Liver (tissue), 9 donors: ENCODE measurements around the gene RAB15. TPM values are rescaled to one million over a fixed set of nuclear protein-coding genes. Genes with fewer than 3 reads are reported as not detected.

Experiments used
- DNase-seq: peaks from one replicate; pipeline ENCODE4 v3.0.0-alpha.2; 2017; ENCODE audit warnings: low spot score
- H3K27ac ChIP-seq, 2 donors: one replicate each; pipeline ENCODE4 v1.7.0; 2013; ENCODE audit warnings: inconsistent platforms in 2 of 2, low read length in 2 of 2, control low read depth in 1 of 2, low read depth in 1 of 2, mild to moderate bottlenecking in 1 of 2
- H3K27me3 ChIP-seq, 4 donors: one replicate each; pipeline versions ENCODE4 v1.6.1 to v1.7.0; 2013; ENCODE audit warnings: low read length in 3 of 4, inconsistent platforms in 1 of 4, mild to moderate bottlenecking in 1 of 4, moderate library complexity in 1 of 4; ENCODE audit not compliant: control insufficient read depth in 4 of 4, insufficient read depth in 4 of 4
- H3K36me3 ChIP-seq, 4 donors: one replicate each; pipeline versions ENCODE4 v1.6.1 to v1.7.0; 2013; ENCODE audit warnings: low read length in 3 of 4, mild to moderate bottlenecking in 3 of 4, low read depth in 1 of 4, moderate library complexity in 1 of 4; ENCODE audit not compliant: control insufficient read depth in 4 of 4, insufficient read depth in 3 of 4
- H3K4me1 ChIP-seq, 4 donors: one replicate each; pipeline versions ENCODE4 v1.6.1 to v1.7.0; 2013; ENCODE audit warnings: low read length in 3 of 4, mild to moderate bottlenecking in 3 of 4, moderate library complexity in 1 of 4; ENCODE audit not compliant: control insufficient read depth in 4 of 4, insufficient read depth in 4 of 4
- H3K4me3 ChIP-seq, 3 donors: one replicate each; pipeline versions ENCODE4 v1.6.1 to v1.7.0; 2013; ENCODE audit warnings: low read length in 3 of 3, control low read depth in 1 of 3, low read depth in 1 of 3, mild to moderate bottlenecking in 1 of 3
- H3K9ac ChIP-seq, 2 donors: one replicate each; pipeline ENCODE4 v1.7.0; 2013; ENCODE audit warnings: low read length in 2 of 2, mild to moderate bottlenecking in 2 of 2, moderate library complexity in 2 of 2, control low read depth in 1 of 2, low read depth in 1 of 2
- H3K9me3 ChIP-seq, 4 donors: one replicate each; pipeline versions ENCODE4 v1.6.1 to v1.7.0; 2013; ENCODE audit warnings: low read length in 3 of 4; ENCODE audit not compliant: control insufficient read depth in 4 of 4
- EGR1 ChIP-seq, 2 donors: IDR thresholded peaks; 2 replicates each; pipeline ENCODE4 v1.6.1; 2016 to 2018; ENCODE audit warnings: antibody characterized with exemption in 2 of 2, low read depth in 2 of 2
- FOXA1 ChIP-seq: IDR thresholded peaks from 2 replicates; pipeline ENCODE4 v1.6.1; 2016; ENCODE audit warnings: antibody characterized with exemption
- HNF4A ChIP-seq, 2 donors: conservative IDR thresholded peaks; 2 replicates each; pipeline ENCODE4 v1.6.1; 2016; ENCODE audit warnings: antibody characterized with exemption in 2 of 2, mild to moderate bottlenecking in 2 of 2
- HNF4G ChIP-seq: IDR thresholded peaks from 2 replicates; pipeline ENCODE4 v1.6.1; 2016; ENCODE audit warnings: antibody characterized with exemption
- JUND ChIP-seq, 2 donors: IDR thresholded peaks; 2 replicates each; pipeline ENCODE4 v1.6.1; 2016; ENCODE audit warnings: antibody characterized with exemption in 2 of 2
- NR2F2 ChIP-seq: IDR thresholded peaks from 2 replicates; pipeline ENCODE4 v1.6.1; 2016; ENCODE audit warnings: antibody characterized with exemption
- RAD21 ChIP-seq, 2 donors: IDR thresholded peaks; 2 replicates each; pipeline ENCODE4 v1.6.1; 2016; ENCODE audit warnings: antibody characterized with exemption in 2 of 2, mild to moderate bottlenecking in 2 of 2
- RXRA ChIP-seq, 2 donors: IDR thresholded peaks; 2 replicates each; pipeline ENCODE4 v1.6.1; 2017 to 2018; ENCODE audit warnings: antibody characterized with exemption in 2 of 2, mild to moderate bottlenecking in 1 of 2
- TAF1 ChIP-seq: conservative IDR thresholded peaks from 2 replicates; pipeline ENCODE4 v1.6.1; 2016; ENCODE audit warnings: antibody characterized with exemption, mild to moderate bottlenecking
- YY1 ChIP-seq: IDR thresholded peaks from 2 replicates; pipeline ENCODE4 v1.6.1; 2016; ENCODE audit warnings: antibody characterized with exemption, mild to moderate bottlenecking
- WGBS: extraction: QIAGEN DNeasy Blood & Tissue Kit; methylation state at CpG from one replicate; pipeline ENCODE4 v1.1.7; 2013; 5-methylcytosine and 5-hydroxymethylcytosine counted together
- polyA plus RNA-seq, 2 donors: library from polyadenylated mRNA; stranded (reverse) in 1 of 2; unstranded in 1 of 2; fragments of 200-250 nt in 1 of 2; fragments of >200 nt in 1 of 2; fragmentation: Nextera tagmentation in 1 of 2; extraction: Ambion mirVana in 1 of 2; gene quantifications; one replicate each; pipeline versions ENCODE4 v1.2.1 to v1.2.3, GENCODE V29; 2013 to 2015
- total RNA-seq, 2 donors: library from RNA; depleted of rRNA; stranded (reverse); fragments of >200 nt; gene quantifications; one replicate each; pipeline ENCODE4 v1.2.3, GENCODE V29; 2014
- TF ChIP-seq, protein P1 (sequence below): IDR thresholded peaks from 2 replicates; pipeline ENCODE4 v1.6.1; 2016; ENCODE audit warnings: antibody characterized with exemption
- TF ChIP-seq, protein P2 (sequence below): IDR thresholded peaks from 2 replicates; pipeline ENCODE4 v1.6.1; 2016; ENCODE audit warnings: antibody characterized with exemption
- TF ChIP-seq, protein P3 (sequence below): IDR thresholded peaks from 2 replicates; pipeline ENCODE4 v1.6.1; 2016; ENCODE audit warnings: antibody characterized with exemption, mild to moderate bottlenecking
- donor health status: healthy.
- donor health status: healthy.
- donor health status: healthy.
- donor health status: healthy.
- donor health status: healthy.

RAB15 gene
- total and polyA plus RNA-seq, 4 donors, result 5.5 to 18.0 (median 11.1) TPM

DNA sequence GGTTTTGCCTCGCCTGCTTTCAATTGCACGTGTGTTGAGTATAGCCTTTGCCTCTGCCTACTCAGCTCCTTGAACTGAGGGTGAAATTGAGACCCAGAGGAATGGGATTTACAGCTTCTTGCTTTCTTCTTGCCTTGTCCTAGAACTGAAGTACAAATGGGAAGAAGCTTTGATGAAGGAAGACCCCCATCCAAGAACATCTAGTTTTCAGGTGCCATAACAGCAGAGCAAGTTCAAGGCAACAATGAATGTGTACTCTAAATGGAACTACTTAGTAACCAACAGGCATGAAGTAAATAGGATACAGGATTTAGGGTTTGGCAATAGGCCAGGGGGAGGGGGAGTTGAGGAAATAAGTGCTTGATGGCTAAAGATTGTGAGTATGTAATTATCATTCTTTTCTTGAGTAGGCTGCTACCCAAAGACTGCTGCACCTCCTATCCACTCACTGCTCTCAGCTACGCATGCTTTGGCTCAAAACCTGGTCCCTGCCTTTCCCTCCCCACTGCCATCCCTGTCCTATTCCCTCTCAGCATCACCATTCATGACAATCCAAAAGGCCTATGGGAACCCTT is 31.7 kb downstream of the RAB15 start:
- Histone ChIP-seq H3K36me3 (peaks cover 0 to 6% (median 0%) of the 10 kb centered on the region in 4 donors), H3K9ac (no peak overlapping the region), H3K27me3 (no peaks in the 10 kb centered on the region), H3K4me1 (peaks cover 17 to 72% (median 49%) of the 10 kb centered on the region in 4 donors), H3K9me3 (no peaks in the 10 kb centered on the region), H3K4me3 (peak overlapping the region in 2 of 3 donors; percentile 21 to 59), H3K27ac (peak overlapping the region in 1 of 2 donors; percentile 13)
- TF ChIP-seq, protein P1, sequence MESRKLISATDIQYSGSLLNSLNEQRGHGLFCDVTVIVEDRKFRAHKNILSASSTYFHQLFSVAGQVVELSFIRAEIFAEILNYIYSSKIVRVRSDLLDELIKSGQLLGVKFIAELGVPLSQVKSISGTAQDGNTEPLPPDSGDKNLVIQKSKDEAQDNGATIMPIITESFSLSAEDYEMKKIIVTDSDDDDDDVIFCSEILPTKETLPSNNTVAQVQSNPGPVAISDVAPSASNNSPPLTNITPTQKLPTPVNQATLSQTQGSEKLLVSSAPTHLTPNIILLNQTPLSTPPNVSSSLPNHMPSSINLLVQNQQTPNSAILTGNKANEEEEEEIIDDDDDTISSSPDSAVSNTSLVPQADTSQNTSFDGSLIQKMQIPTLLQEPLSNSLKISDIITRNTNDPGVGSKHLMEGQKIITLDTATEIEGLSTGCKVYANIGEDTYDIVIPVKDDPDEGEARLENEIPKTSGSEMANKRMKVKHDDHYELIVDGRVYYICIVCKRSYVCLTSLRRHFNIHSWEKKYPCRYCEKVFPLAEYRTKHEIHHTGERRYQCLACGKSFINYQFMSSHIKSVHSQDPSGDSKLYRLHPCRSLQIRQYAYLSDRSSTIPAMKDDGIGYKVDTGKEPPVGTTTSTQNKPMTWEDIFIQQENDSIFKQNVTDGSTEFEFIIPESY, result no peak
- TF ChIP-seq YY1 (no peak), HNF4G (no peak), JUND (IDR thresholded peaks at IDR 0.05) (no peak), NR2F2 (no peak), RXRA (IDR thresholded peaks at IDR 0.05) (no peak)
- 80% methylated on average over 3 of the region's 3 CpGs for WGBS
- DNase-seq, result no peak

DNA sequence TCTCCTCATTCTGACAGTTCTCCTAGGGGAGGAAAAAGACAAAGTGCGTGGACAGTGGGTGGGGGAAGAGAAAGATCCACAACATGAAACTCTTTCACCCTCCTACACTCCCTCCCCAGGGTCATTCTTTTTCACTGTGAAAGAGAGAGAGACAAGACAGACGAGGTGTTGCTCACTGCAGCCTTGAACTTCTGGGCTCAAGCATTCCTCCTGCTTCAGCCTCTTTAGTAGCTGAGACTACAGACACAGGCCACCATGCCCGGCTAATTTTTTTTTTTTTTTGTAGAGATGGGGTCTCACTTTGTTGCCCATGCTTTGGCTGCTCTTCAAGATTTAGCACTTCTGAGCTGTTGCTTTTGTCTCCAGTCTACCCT is 32.3 kb downstream of the RAB15 start:
- Histone ChIP-seq H3K27ac (peak overlapping the region in 1 of 2 donors; percentile 71), H3K9ac (no peak overlapping the region), H3K4me3 (peak overlapping the region in 1 of 3 donors; percentile 59), H3K36me3 (peaks cover 0 to 6% (median 0%) of the 10 kb centered on the region in 4 donors), H3K9me3 (no peaks in the 10 kb centered on the region), H3K27me3 (no peaks in the 10 kb centered on the region), H3K4me1 (peaks cover 15 to 72% (median 49%) of the 10 kb centered on the region in 4 donors)
- DNase-seq, result no peak
- TF ChIP-seq RAD21 (IDR thresholded peaks at IDR 0.05), result no peak
- no peak for TF ChIP-seq RXRA (IDR thresholded peaks at IDR 0.05)
- TF ChIP-seq EGR1 (IDR thresholded peaks at IDR 0.05; ENCODE audit: low read depth in 2 of 2), result no peak
- TF ChIP-seq TAF1, result no peak
- TF ChIP-seq, protein P1, result no peak
- no peak for TF ChIP-seq JUND (IDR thresholded peaks at IDR 0.05)
- no peak for TF ChIP-seq HNF4A (conservative IDR thresholded peaks at IDR 0.05)
- TF ChIP-seq, protein P2, sequence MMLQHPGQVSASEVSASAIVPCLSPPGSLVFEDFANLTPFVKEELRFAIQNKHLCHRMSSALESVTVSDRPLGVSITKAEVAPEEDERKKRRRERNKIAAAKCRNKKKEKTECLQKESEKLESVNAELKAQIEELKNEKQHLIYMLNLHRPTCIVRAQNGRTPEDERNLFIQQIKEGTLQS, result no peak
- TF ChIP-seq, protein P3, sequence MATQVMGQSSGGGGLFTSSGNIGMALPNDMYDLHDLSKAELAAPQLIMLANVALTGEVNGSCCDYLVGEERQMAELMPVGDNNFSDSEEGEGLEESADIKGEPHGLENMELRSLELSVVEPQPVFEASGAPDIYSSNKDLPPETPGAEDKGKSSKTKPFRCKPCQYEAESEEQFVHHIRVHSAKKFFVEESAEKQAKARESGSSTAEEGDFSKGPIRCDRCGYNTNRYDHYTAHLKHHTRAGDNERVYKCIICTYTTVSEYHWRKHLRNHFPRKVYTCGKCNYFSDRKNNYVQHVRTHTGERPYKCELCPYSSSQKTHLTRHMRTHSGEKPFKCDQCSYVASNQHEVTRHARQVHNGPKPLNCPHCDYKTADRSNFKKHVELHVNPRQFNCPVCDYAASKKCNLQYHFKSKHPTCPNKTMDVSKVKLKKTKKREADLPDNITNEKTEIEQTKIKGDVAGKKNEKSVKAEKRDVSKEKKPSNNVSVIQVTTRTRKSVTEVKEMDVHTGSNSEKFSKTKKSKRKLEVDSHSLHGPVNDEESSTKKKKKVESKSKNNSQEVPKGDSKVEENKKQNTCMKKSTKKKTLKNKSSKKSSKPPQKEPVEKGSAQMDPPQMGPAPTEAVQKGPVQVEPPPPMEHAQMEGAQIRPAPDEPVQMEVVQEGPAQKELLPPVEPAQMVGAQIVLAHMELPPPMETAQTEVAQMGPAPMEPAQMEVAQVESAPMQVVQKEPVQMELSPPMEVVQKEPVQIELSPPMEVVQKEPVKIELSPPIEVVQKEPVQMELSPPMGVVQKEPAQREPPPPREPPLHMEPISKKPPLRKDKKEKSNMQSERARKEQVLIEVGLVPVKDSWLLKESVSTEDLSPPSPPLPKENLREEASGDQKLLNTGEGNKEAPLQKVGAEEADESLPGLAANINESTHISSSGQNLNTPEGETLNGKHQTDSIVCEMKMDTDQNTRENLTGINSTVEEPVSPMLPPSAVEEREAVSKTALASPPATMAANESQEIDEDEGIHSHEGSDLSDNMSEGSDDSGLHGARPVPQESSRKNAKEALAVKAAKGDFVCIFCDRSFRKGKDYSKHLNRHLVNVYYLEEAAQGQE, result no peak
- no peak for TF ChIP-seq FOXA1
- 79% methylated on average over 3 of the region's 3 CpGs for WGBS
